ENCODE data around the gene FAM234A.

The FAM234A gene

GRCh38 chr16:291539-291938, 56.9 kb downstream of the FAM234A start:
- Histone ChIP-seq H3K27me3 (replicated peaks) (no peaks in the 10 kb centered on the region), H3K4me3 (ENCODE audit: low read depth, low read length) (no peak overlapping the region), H3K36me3 (replicated peaks) (peaks cover 34% of the 10 kb centered on the region), H3K27ac (no peak overlapping the region)
- in situ Hi-C loops (cut with HindIII; ENCODE audit: low pct_ligation_motif_present, low sequenced_read_pairs), result no loop called here
- DNase-seq, result no peak
- TF ChIP-seq CTCF (IDR thresholded peaks at IDR 0.05; ENCODE audit: low read depth, low read length, missing control alignments), result no peak

GRCh38 chr16:293043-293775, 58.6 kb downstream of the FAM234A start:
- in situ Hi-C loops (cut with HindIII; ENCODE audit: low pct_ligation_motif_present, low sequenced_read_pairs), result no loop called here
- DNase-seq, result no peak
- Histone ChIP-seq H3K27ac (no peak overlapping the region), H3K36me3 (replicated peaks) (peaks cover 29% of the 10 kb centered on the region), H3K4me3 (ENCODE audit: low read depth, low read length) (no peak overlapping the region), H3K27me3 (replicated peaks) (no peaks in the 10 kb centered on the region)
- TF ChIP-seq CTCF (IDR thresholded peaks at IDR 0.05; ENCODE audit: low read depth, low read length, missing control alignments), result no peak

- H3K36me3 ChIP-seq (replicated peaks), result peaks cover 16% of the 10 kb centered on the region
- no peak for TF ChIP-seq CTCF (IDR thresholded peaks at IDR 0.05; ENCODE audit: low read depth, low read length, missing control alignments)
- no peak for DNase-seq
- H3K27me3 ChIP-seq (replicated peaks), result no peaks in the 10 kb centered on the region
- in situ Hi-C loops (cut with HindIII; ENCODE audit: low pct_ligation_motif_present, low sequenced_read_pairs), result no loop called here
- no peak overlapping the region for H3K4me3 ChIP-seq (ENCODE audit: low read depth, low read length)
- no peak overlapping the region for H3K27ac ChIP-seq
Observed at GRCh38 chr16:296276-296675, 61.7 kb downstream of the FAM234A start.

GRCh38 chr16:296806-297510, 62.3 kb downstream of the FAM234A start:
- H3K36me3 ChIP-seq (replicated peaks), result peaks cover 16% of the 10 kb centered on the region
- no peak overlapping the region for H3K27ac ChIP-seq
- no peak for TF ChIP-seq CTCF (IDR thresholded peaks at IDR 0.05; ENCODE audit: low read depth, low read length, missing control alignments)
- H3K27me3 ChIP-seq (replicated peaks), result no peaks in the 10 kb centered on the region
- in situ Hi-C loops (cut with HindIII; ENCODE audit: low pct_ligation_motif_present, low sequenced_read_pairs), result no loop called here
- H3K4me3 ChIP-seq (ENCODE audit: low read depth, low read length), result no peak overlapping the region
- DNase-seq, result no peak

- TF ChIP-seq CTCF (IDR thresholded peaks at IDR 0.05; ENCODE audit: low read depth, low read length, missing control alignments), result no peak
- in situ Hi-C loops (cut with HindIII; ENCODE audit: low pct_ligation_motif_present, low sequenced_read_pairs), result no loop called here
- H3K4me3 ChIP-seq (ENCODE audit: low read depth, low read length), result no peak overlapping the region
- no peaks in the 10 kb centered on the region for H3K27me3 ChIP-seq (replicated peaks)
- H3K27ac ChIP-seq, result no peak overlapping the region
- H3K36me3 ChIP-seq (replicated peaks), result peaks cover 16% of the 10 kb centered on the region
- DNase-seq, result no peak
Observed at GRCh38 chr16:297832-298231, 63.2 kb downstream of the FAM234A start.
